ENCODE measurements around the gene ZBTB25. TPM values are rescaled to one million over a fixed set of nuclear protein-coding genes. Genes with fewer than 3 reads are reported as not detected.

ZBTB25 gene
- total RNA-seq, 1 donor from 2014 or later: 5.7 TPM

- no peak for ATAC-seq
Measured at GRCh38 chr14:64407329-64407728, 96.3 kb downstream of the ZBTB25 start.

GRCh38 chr14:64405295-64405694 is 98.3 kb downstream of the ZBTB25 start:
- peak; percentile 71 for ATAC-seq

More at GRCh38 chr14:64407329-64407728, 96.3 kb downstream of the ZBTB25 start:
- DNase-seq (ENCODE audit: low spot score): no peak

GRCh38 chr14:64401949-64402348 is 101.7 kb downstream of the ZBTB25 start:
- DNase-seq (ENCODE audit: low spot score): no peak
- peak; percentile 36 for ATAC-seq

More at GRCh38 chr14:64405295-64405694, 98.3 kb downstream of the ZBTB25 start:
- peak; percentile 67 for DNase-seq (ENCODE audit: low spot score)

- DNase-seq (ENCODE audit: low spot score) (peak; percentile 85), ATAC-seq (peak; percentile 73)
Measured at GRCh38 chr14:64400829-64401459, 102.7 kb downstream of the ZBTB25 start.

Other genes starting within 250 kb of the ZBTB25 start
- 0.08 TPM for gene ESR2, start 209.5 kb downstream of the ZBTB25 start, total RNA-seq
- gene MTHFD1, start 115.5 kb downstream of the ZBTB25 start, total RNA-seq: 238 TPM
- 0.45 TPM for gene AKAP5, start 38.3 kb downstream of the ZBTB25 start, total RNA-seq
- gene ZBTB1, start 932 bp upstream of the ZBTB25 start, total RNA-seq: 12.1 TPM
- 1.3 TPM for gene HSPA2, start 36.9 kb upstream of the ZBTB25 start, total RNA-seq
- 0.18 TPM for gene PPP1R36, start 46.1 kb upstream of the ZBTB25 start, total RNA-seq
- 32.8 TPM for gene PLEKHG3, start 200.6 kb upstream of the ZBTB25 start, total RNA-seq

Data from left lobe of liver (tissue), 2 donors.